CD4-positive, alpha-beta T cell treated with Interferon alpha-2 for 1 hour (primary cell): ENCODE measurements around the gene ATL1.
A peak's percentile ranks its signal among the peaks of the same experiment; 100 is the strongest.
"Not testable (repeated sequence)": the region's sequence is repeated elsewhere in the genome, so short reads cannot be mapped to it uniquely, and the experiment has no call there.

Experiments used
- DNase-seq, 2 donors: peaks; one replicate each; pipeline ENCODE4 v3.0.0-alpha.2; 2020 to 2022

ATL1 gene

DNA sequence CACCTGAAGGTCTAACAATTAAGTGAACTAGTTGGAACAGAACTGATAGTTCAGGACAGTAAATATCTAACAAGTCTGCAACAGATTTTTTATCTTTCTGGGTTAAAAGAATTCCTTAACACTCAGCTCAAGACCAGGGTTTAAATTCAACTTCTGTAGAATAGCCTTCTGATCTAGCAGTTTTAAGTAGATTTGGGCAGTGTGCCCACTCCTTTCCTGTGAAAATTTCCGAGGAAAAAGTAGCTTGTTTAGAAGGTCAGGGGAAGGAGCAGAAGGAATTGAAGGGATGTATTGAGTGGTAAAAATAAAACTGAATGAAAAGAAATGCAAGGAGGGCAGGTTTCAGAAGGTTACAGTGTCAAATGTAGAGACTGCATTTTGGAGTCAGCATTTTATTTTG, 45.8 kb downstream of the ATL1 start:
- DNase-seq, result no peak

DNA sequence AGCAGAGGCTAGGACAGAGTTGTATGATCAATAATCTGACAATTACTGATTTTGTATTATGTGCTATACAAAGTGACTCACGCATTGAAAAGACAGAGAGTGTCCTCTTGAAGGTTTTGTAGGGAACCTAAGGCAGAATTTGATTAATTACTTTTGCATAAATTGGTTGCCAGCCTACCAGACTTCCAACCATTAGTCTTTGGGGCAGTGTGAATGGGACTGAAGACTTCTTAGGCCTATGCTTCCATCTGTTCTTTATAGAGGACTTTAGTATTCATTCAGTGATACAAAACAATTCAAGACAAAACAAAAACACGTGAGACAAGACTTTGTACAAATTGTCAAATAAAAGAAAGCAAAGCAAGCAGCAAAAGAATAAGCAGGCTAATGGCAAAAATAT, 46.5 kb downstream of the ATL1 start:
- DNase-seq, result no peak

DNA sequence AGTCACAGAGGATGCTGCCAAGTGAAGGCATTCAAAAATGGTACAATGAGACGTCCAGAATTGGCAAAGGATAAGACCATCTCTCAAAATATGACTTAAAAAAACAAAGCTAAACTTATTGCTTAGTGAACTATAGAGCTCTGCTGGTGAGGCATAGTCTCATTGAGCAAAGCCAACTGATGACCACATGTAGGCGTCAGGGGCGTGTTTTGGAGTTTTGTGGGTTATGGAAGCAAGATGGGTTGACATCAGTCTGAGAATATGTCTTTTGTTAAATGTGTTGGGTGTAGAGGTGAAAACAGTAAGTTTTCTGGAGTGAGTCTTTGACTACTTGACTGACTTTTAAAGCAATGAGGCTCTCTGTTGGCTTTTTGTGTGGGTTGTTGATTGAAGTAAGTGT, 47.2 kb downstream of the ATL1 start:
- no peak for DNase-seq

DNA sequence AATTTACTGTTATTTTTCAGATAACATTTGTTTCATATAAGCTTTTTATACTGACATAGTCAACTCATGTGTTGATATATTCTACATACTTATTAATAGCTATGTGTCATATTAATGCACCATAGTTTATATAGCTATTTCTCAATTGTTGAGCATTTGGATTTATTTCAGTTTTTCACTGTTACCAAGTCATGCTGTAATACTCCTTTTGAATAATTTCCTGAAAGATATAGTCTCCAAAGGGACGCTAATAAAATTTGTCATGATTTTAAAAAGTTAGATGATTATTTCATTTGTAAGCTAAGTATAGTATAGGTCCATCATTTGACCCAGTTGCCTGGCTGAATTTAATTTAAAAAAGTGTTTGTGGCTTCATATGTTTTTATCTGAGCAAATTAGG, 47.8 kb downstream of the ATL1 start:
- DNase-seq, result no peak

DNA sequence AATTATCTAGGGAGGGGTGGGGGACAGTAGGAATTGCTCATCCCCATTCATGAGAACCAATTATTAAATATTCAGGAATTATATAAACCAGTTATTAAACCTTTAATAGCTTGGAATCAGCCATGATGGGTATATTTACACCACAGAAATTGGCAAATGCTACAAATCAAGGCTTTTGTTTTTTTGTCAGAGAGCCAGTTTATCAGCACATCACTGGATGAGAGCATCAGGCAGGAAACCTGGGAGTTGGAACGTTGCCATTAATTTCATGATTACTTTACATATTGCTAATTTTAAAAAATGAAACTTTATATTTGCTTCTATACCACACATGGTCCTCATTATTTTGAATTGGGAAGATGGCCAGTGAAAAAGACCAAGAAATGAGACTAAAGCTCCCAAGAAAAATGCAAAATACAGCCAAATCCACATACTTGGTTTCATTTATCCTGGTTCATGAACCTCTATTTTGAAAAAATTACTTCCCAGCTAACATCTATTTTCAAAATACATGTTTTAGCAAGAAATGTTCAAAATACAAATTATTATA, 48.4 kb downstream of the ATL1 start:
- DNase-seq, result no peak

DNA sequence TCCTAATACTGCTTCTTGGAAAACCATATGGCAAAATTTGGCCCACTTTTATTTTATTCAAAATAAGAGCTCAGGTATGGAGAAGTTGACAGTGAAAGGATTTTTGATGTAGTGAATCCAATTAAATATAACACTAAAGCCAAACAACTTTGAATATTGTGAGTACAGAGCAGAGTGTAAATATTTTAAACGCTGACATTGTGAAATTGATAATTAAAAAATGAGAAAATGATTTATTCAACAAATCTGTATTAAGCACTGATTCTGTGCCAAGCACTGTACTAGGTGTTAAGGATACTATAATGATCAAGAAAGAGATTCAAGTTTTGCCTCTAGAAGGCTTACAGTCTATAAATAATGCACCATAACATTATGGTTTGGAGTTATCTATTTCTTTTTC, 50.5 kb downstream of the ATL1 start:
- DNase-seq, result no peak

DNA sequence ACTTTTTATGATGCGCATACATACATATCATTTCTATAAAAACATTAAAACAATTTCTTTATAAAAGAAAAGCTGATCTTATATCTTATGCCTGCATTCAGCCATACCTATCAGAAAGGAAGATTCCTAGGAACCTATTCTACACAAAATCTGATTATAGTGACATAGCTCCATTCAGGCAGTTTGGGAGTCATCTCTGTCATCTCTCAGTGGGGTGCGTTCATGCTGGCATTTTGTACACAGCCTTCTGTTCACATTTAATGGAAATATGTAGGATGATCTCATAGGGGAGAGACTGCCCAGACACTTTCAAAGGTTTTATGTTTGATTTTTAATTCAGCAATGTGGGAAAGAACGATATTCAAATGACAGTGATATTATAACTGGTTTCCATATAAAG, 52.9 kb downstream of the ATL1 start:
- DNase-seq, result no peak

DNA sequence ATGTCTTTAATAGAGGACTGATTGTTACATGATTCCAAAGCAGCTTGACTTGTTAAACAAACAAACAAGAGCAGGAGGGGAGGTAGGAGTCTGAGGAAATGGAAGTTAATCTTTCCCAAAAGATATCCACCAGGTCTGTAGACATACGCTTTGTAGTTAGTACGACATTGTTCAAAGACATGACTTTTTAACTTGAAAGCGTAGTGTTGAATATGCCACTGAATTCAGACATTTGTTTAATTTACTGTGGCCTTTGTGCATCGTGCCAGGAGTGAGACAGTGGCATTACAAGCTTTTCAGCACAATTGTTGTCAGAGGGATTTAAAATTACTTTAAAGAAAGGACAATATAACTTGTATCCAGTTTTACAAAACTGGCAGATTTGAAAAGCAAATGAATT, 55.1 kb downstream of the ATL1 start:
- no peak for DNase-seq

DNA sequence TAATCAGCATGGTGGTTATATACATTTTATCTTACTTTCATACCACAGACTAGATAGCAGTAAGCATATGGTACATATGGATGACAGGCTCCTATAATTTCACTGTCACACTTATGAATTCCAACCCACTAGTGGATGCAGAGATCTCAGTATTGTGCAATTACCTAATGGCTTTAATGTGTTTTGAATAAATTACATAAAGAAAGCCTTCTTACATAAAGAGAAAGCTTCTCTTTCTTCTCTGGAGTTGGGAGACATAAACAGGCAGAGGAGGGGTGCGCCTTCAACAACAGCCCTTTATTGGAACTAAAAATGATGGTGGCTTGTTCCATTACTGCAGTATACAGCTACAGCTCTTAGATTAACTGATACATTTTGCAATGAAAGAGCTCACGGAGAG, 55.6 kb downstream of the ATL1 start:
- no peak for DNase-seq

DNA sequence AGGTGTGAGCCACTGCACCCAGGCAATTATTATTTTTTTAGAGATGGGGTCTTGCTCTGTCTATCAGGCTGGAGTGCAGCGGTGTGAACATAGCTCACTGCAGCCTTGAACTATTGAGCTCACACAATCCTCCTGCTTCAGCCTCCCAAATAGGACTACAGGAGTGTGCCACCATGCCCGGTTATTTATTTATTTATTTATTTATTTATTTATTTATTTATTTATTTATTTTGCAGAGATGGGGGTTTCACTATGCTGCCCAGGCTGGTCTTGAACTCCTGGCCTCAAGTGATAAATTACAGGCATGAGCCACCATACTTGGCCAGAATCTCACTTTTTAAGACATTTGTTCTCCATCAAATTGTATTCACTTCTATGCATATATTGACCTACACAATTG, 56.3 kb downstream of the ATL1 start:
- no peak for DNase-seq

DNA sequence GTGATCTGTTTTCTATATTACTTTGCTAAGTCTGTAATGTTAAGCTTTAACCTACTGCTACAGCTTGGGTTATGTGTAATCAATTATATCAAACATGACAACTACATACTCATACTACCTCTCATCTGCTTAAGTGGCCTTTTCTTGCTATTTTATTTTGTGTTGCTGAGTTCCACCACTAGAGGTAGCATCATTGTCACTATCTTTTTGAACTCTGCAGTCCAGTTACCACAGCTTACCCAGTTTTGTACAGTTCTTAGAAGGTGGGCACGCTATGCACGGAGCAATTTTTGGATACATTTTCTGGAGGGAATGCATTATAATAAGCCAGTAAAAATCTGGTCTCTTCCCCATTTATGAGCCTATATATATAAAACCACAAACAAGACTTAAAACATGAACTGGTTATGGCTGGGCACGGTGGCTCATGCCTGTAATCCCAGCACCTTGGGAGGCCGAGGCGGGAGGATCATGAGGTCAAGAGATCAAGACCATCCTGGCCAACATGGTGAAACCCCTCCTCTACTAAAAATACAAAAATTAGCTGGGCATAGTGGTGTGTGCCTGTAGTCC, 59.7 kb downstream of the ATL1 start:
- DNase-seq, result peak in 1 of 2 donors; percentile 28

DNA sequence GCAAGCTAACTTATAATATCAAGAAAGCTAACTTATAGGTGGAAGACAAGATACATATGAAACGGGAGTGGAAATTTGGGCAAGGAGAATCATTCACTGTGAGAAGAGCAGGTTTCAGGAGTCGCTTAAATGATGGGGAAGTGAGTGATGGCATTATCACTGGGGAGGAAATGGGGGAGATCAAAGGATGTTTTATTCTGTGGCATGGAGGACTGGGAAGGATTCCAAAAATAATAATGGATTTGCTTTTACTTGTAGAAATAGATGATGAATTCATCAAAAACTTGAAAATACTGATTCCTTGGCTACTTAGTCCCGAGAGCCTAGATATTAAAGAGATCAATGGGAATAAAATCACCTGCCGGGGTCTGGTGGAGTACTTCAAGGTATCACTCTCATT, 60.4 kb downstream of the ATL1 start:
- DNase-seq, result no peak

DNA sequence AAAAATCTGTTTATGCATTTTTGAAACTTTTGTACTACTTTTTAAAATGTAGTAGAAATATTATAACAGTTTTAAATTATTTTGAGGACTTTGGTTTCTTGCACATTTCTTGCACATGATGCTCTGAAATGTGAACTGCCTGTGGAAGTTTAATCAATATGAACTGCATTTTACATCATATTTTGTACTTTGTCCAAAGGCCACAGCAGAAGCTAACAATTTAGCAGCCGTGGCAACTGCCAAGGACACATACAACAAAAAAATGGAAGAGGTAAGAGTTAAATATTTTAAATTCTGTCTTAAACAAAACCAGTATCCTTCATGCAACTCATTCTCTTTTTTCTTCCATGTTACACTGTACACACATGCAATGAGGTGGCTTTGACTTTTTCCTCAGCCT, 63.0 kb downstream of the ATL1 start:
- DNase-seq, result no peak

DNA sequence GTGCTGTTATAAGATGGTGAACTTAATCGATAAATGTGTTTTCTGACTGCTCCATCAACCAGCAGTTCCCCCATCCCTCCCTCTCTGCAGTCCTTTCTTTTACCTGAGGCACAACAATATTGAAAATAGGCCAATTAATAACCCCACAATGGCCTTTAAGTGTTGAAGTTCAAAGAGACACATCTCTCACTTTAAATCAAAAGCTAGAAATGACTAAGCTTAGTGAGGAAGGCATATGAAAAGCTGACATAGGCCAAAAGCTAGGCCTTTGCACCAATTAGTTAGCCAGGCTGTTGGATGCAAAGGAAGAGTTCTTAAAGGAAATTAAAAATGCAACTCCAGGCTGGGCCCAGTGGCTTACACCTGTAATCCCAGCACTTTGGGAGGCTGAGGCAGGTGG, 64.5 kb downstream of the ATL1 start:
- no peak for DNase-seq

DNA sequence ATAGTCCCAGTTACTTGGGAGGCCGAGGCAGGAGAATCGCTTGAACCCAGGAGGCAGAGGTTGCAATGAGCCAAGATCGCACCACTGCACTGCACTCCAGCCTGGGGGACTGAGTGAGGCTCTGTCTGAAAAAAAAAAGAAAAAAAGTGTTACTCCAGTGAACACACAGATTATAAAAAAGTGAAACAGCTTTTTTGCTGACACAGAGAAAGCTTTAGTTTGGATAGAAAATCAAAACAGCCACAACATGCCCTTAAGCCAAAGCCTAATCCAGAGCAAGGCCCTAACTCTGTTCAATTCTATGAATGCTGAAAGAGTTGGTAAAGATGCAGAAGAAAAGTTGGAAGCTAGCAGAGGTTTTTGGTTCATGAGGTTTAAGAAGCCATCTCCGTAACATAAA, 65.0 kb downstream of the ATL1 start:
- not testable (repeated sequence) for DNase-seq

DNA sequence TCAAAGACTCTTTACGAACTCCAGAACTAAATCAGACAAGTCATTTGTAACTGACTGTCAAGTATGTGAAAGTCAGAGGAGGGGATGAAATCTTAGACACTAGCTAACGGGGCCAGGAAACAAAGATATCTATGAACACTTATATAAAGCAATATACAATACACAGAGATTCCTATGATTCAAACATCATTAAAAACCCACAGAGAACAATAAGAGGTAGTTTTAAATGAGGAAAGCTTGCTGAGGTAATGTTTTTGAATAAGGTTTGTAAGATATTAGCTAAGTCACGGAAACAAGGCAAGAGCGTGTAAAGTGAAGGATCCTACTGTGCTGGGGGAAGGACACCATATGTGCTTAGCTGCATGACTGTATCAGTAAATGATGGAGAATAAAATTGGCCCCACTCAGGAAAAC, 71.5 kb downstream of the ATL1 start:
- no peak for DNase-seq

DNA sequence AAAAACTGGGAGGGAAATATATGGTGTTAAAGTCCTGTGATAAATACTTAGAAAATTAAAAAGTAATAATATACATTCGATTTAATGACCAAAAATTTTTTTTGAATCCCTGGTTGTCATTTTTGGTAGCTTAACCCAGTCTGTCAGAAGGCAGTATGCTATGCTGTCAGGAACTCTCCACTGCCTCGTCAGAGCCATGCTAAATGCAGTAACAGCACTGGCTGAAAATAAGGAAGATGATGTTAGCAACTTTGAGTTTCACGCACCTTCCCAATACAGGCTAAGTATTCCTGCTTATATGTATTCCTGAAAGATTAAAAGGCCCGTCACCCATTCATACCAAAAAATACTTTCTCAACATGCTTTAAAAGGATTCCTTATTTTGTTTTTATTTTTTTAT, 74.0 kb downstream of the ATL1 start:
- DNase-seq, result no peak

DNA sequence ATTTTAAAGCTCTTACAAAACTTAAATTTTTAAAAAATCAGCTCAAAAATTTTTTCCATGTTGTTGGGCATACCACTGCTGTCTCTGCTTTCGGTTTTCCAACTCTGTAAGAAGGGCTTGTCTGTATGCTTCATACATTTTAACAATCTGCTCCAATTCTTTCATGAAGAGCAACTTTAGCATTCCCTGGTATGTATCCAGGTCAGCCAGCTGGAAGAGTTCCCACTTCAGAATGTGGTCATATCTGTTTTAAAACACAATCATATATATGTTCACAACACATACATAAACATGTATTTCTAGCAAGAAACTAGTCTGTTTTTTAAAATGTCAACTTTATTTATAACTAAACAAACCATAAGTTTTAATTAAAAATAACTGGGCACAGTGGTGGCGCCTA, 75.2 kb downstream of the ATL1 start:
- no peak for DNase-seq

DNA sequence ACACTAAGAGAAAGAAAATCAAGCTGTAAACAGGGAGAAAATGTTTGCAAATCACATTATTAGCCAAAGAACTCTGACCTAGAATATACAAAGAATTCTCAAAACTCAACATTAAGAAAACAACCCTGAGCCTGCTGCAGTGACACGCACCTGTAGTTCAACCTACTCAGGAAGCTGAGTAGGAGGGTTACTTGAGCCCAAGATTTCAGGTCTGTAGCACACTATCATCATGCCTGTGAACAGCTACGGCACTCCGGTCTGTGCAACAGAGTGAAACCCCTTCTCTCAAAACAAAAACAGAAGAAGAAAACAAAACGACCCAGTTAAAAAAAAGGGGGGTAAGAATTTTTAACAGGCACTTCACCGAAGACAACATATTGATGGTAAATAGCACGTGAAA, 87.3 kb downstream of the ATL1 start:
- DNase-seq, result no peak

DNA sequence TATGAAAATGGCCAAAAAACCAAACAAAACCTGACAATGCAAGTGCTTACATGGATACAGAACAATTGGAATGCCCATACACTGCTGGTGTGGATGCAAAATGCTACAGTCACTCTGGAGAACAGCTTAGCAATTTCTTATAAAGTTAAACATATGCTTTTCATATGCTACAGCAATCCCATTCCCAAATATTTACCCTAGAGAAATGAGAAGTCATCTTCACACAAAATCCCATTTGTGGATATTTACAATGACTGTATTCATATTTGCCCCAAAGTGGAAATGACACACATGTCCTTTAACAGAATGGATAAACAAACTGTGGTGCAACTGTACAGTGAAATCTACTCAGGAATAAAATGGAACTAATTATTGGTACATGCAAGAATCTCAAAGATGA, 87.8 kb downstream of the ATL1 start:
- no peak for DNase-seq

DNA sequence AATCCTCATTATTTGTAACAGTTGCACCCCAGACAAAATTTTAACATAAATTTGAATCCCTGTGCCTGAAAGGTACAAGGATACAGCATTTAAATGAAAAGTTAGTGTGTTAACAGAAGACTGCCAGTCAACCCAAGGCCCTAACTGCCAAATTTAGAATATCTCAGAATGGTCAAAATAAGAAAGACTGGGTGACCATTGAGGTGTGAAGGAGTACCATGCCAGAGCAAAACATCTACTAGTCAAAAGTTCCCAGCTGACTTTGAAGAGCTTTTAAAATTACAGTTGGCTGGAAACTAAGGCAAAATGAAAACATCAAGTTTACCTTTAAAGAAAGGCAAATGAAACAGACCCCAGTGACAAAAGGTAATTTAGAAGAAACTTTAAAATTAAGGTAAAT, 89.7 kb downstream of the ATL1 start:
- DNase-seq, result no peak

DNA sequence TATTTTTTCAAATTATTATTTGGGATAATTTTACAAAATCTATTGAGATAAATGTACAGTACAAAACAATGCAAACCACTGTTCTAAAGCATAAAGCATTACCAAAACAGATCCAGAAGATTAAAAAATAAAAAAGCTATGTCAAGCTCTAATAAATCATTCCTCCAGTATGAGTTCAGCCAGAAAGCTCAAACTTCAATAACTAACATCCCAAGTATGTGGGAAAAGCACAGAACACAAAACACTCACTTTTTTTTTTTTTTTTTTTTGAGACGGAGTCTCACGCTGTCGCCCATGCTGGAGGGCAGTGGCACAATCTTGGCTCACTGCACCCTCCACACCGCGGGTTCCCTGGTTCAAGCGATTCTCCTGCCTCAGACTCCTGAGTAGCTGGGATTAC, 96.8 kb downstream of the ATL1 start:
- DNase-seq, result no peak

DNA sequence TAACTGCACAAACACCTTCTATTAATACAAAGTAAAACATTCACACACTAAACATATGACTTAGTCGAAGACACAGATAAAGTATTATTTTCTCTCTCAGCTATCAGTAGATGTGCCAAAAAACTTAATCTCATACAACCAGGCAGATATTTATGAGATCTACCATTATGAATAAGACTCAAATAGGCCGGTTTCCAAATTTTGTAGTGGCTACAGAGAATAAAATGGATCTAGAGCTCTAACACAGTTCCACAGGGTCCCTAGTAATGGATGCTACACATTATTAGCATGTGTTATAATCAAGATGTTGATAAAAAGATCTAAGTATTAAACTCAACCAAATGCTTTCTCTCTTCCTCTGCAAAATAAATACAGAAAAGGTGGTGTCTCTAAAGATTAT, 97.8 kb downstream of the ATL1 start:
- DNase-seq, result no peak

DNA sequence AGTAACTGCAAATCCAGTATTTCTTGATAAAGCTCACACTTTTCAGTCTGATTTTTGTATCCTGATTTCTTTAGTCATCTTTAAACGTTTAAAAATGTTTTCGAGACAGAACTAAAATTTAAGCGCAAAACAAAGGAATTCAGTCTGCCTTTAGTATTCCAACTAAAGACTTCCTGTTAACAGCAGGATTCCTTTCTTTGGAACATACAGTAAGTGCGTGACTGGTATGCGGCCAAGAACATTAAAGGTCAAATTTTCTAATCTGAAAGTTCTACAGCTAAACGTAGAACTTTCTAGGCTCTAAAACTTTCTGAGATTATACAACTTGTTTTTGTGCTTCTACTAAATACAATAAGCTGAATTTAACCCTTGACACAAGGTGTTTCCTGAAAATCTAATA, 98.3 kb downstream of the ATL1 start:
- no peak for DNase-seq

DNA sequence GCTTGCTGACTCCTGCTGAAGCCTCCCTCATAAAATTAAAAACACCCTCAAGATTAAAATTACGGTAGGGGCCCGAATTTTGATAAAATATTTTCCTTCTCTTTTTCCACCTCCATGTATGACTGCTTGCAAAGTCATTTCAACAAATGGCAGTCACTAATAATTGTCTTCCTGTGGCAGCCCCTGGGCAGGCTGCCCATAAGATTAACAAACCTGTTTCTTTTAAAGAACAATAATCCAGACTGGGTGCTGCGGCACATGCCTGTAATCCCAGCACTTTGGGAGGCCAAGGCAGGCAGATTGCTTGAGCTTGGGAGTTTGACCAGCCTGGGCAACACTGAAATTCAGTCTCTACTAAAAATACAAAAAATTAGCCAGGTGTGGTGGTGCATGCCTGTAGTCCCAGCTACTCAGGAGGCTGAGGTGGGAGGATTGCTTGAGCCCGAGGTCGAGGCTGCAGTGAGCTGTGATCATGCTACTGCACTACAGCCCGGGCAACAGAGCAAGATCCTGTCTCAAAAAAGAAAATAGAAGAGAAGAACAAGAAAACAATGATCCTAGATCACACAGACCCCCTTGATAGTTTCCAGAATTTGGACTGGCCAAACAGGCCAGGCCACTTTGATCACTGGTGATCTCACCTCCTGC, 99.5 kb downstream of the ATL1 start:
- no peak for DNase-seq
